ENCODE results near the gene MRPS2.

GRCh38 chr9:135531096-135531495 is 30.6 kb downstream of the MRPS2 start:
- TF ChIP-seq MAX (IDR thresholded peaks at IDR 0.05), result no peak
- no peak for TF ChIP-seq MAZ (IDR thresholded peaks at IDR 0.05; ENCODE audit: borderline replicate concordance, low read depth, low read length)

Data from A549 (cell line).